Osteoblast (primary cell): ENCODE data around the gene NUBPL. TPM values are rescaled to one million over a fixed set of nuclear protein-coding genes. Genes with fewer than 3 reads are reported as not detected.

Source experiments
- DNase-seq: peaks from one replicate; pipeline ENCODE4 v3.0.0; 2011; ENCODE audit warnings: low spot score, mixed read lengths; ENCODE audit not compliant: insufficient read length; ENCODE audit errors: missing footprints
- H2AFZ ChIP-seq: 2 replicates; pipeline ENCODE4 v1.6.0; 2011; ENCODE audit warnings: mild to moderate bottlenecking, low read length
- H3K27ac ChIP-seq: 2 replicates; pipeline ENCODE4 v1.5.1; 2011; ENCODE audit warnings: mild to moderate bottlenecking, low read depth, low read length, moderate library complexity
- H3K27me3 ChIP-seq: 2 replicates; pipeline ENCODE4 v1.6.0; 2012; ENCODE audit warnings: mild to moderate bottlenecking, control low read depth, inconsistent platforms, low read length, moderate library complexity; ENCODE audit not compliant: insufficient read depth
- H3K36me3 ChIP-seq: 2 replicates; pipeline ENCODE4 v1.5.1; 2011; ENCODE audit warnings: mild to moderate bottlenecking, low read length, control low read depth, moderate library complexity; ENCODE audit not compliant: insufficient read depth
- H3K4me1 ChIP-seq: 2 replicates; pipeline ENCODE4 v1.5.1; 2011; ENCODE audit warnings: mild to moderate bottlenecking, low read length, control low read depth, moderate library complexity; ENCODE audit not compliant: insufficient read depth
- H3K4me2 ChIP-seq: 2 replicates; pipeline ENCODE4 v1.6.0; 2011; ENCODE audit warnings: mild to moderate bottlenecking, low read length; ENCODE audit not compliant: insufficient read depth
- H3K4me3 ChIP-seq: fragments of 200-600 bp; sonication (generic); 3 replicates; pipeline ENCODE4 v1.5.1; 2012; ENCODE audit warnings: mild to moderate bottlenecking, low read length, inconsistent platforms; ENCODE audit not compliant: insufficient read depth
- H3K79me2 ChIP-seq: 2 replicates; pipeline ENCODE4 v1.6.0; 2012; ENCODE audit warnings: mild to moderate bottlenecking, low read length, control low read depth, inconsistent platforms; ENCODE audit not compliant: insufficient read depth
- H3K9me3 ChIP-seq: 2 replicates; pipeline ENCODE4 v1.5.1; 2011; ENCODE audit warnings: low read depth, low read length, control low read depth
- H4K20me1 ChIP-seq: 2 replicates; pipeline ENCODE4 v1.6.0; 2012; ENCODE audit warnings: mild to moderate bottlenecking, low read length, control low read depth; ENCODE audit not compliant: insufficient read depth
- CTCF ChIP-seq: IDR thresholded peaks from 2 replicates; pipeline ENCODE4 v1.5.1; 2011; ENCODE audit warnings: mild to moderate bottlenecking, low read depth, low read length, moderate library complexity; ENCODE audit errors: extremely low read depth
- total RNA-seq: library from RNA; depleted of rRNA; stranded (reverse); fragments of >200 nt; gene quantifications from 2 replicates; pipeline ENCODE4 v1.2.3, GENCODE V29; 2012

NUBPL gene
- total RNA-seq, 1 donor, result 11.6 TPM

DNA sequence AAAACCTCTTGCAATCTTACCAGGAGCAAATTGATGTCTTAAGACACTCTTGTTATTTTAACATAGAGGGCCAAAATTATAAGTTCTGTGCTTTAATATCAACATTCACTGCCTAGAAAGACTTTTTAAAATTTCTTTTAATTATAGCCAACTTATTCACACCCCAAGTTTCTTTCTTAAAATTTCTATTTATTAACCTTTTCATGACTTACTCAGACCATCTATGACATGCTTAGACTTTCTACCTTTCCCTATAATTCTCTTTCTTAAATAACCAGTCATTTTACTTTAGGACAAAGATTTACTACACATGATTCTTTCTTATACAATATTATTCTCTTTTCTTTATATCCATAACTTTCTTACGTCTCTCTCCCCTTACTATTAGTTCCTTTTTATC, 220.4 kb downstream of the NUBPL start:
- Histone ChIP-seq H3K27me3 (no peaks in the 10 kb centered on the region), H3K79me2 (no peaks in the 10 kb centered on the region)

GRCh38 chr14:31785574-31785973, 224.4 kb downstream of the NUBPL start:
- Histone ChIP-seq H4K20me1 (no peaks in the 10 kb centered on the region), H3K27me3 (no peaks in the 10 kb centered on the region), H3K36me3 (no peaks in the 10 kb centered on the region), H3K27ac (no peak overlapping the region), H3K4me2 (no peak overlapping the region), H3K9me3 (no peaks in the 10 kb centered on the region), H2AFZ (no peak overlapping the region), H3K4me1 (no peaks in the 10 kb centered on the region), H3K79me2 (no peaks in the 10 kb centered on the region), H3K4me3 (no peak overlapping the region)
- no peak for TF ChIP-seq CTCF
- DNase-seq, result no peak

More for the DNA sequence above, 220.4 kb downstream of the NUBPL start:
- Histone ChIP-seq H2AFZ (no peak overlapping the region), H3K4me1 (no peaks in the 10 kb centered on the region), H3K9me3 (no peaks in the 10 kb centered on the region), H4K20me1 (no peaks in the 10 kb centered on the region), H3K4me3 (no peak overlapping the region), H3K27ac (no peak overlapping the region), H3K36me3 (no peaks in the 10 kb centered on the region), H3K4me2 (no peak overlapping the region)
- TF ChIP-seq CTCF, result no peak
- DNase-seq, result no peak

DNA sequence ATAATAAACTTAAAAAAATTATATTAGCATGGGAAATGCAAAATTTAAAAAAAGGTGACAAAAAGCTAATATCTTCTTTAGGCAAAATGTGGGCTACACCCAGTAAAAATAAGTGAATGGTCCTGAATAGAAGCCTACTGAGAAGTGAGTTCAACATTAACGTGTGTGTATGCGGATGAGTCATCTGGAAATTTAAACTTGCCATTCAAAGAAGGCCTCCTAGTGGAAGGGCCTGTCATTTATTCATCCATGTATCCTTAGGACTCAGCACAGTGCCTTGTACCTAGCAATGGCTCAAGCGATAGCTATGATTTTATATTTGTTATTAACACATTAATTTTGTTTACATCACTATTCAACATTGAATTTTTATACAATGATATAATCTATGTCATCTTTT, 226.2 kb downstream of the NUBPL start:
- no peaks in the 10 kb centered on the region for H3K9me3 ChIP-seq
- peak; percentile 22 for TF ChIP-seq CTCF
- no peak overlapping the region for H3K27ac ChIP-seq
- no peaks in the 10 kb centered on the region for H3K27me3 ChIP-seq
- no peaks in the 10 kb centered on the region for H3K4me1 ChIP-seq
- DNase-seq, result no peak
- no peak overlapping the region for H2AFZ ChIP-seq
- H4K20me1 ChIP-seq, result no peaks in the 10 kb centered on the region
- no peaks in the 10 kb centered on the region for H3K36me3 ChIP-seq
- H3K79me2 ChIP-seq, result no peaks in the 10 kb centered on the region
- no peak overlapping the region for H3K4me2 ChIP-seq
- H3K4me3 ChIP-seq, result no peak overlapping the region

GRCh38 chr14:31788340-31788739, 227.1 kb downstream of the NUBPL start:
- H3K4me1 ChIP-seq, result no peaks in the 10 kb centered on the region
- no peak overlapping the region for H3K4me2 ChIP-seq
- no peak overlapping the region for H2AFZ ChIP-seq
- no peak overlapping the region for H3K27ac ChIP-seq
- H3K79me2 ChIP-seq, result no peaks in the 10 kb centered on the region
- H3K9me3 ChIP-seq, result no peaks in the 10 kb centered on the region
- TF ChIP-seq CTCF, result no peak
- DNase-seq, result no peak
- no peaks in the 10 kb centered on the region for H4K20me1 ChIP-seq
- no peak overlapping the region for H3K4me3 ChIP-seq
- no peaks in the 10 kb centered on the region for H3K36me3 ChIP-seq
- no peaks in the 10 kb centered on the region for H3K27me3 ChIP-seq
